HG03135 (cell line): ENCODE data around the gene ABCB9.
"Not testable (repeated sequence)": the region's sequence is repeated elsewhere in the genome, so short reads cannot be mapped to it uniquely, and the experiment has no call there.

Experiments used
- ATAC-seq: cut with Tn5 transposase; IDR thresholded peaks from one replicate; pipeline ENCODE4 v1.9.1; 2021; ENCODE audit warnings: mild to moderate bottlenecking, moderate library complexity; ENCODE audit not compliant: unreplicated experiment

The ABCB9 gene

DNA sequence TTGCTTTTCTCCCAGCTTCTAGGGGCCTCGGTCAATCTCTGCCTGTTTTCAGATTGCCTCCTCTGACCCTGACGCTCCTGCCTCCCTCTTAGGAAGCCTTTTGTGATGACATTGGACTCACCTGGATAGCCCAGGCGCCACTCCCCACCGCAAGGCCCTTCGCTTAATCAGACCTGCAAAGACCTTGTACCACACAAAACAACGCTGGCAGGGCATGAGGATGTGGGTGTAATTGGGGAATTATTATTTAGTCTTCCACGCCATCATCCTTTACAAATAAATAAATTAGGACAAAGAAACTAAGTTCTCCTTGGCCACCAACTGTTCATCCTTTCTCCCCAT is 62.6 kb downstream of the ABCB9 start:
- no peak for ATAC-seq

GRCh38 chr12:122902854-122903692 is 63.2 kb downstream of the ABCB9 start:
- no peak for ATAC-seq

- no peak for ATAC-seq
These were observed 66.4 kb downstream of the ABCB9 start for GRCh38 chr12:122899887-122900286.

DNA sequence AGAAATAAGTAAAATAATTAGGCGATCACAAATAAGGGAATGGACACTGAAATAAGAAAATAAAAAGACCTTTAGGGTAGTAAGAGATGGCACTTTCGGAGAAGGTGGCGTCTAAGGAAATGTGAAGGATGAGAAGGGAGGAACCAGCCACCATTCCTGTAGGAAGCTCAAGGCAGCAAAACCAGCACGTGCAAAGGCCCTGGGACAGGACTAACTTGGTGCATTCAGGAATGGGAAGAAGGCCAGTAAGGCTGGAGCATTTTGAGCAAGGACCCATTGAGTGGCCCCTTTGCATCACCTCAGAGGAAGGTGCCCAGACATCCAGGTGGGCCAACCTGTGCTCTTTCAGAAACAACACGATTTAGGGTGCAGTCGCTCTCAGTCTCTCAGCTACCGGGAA is 69.6 kb downstream of the ABCB9 start:
- no peak for ATAC-seq

GRCh38 chr12:122895704-122896636 is 70.3 kb downstream of the ABCB9 start, which contains the start of gene VPS37B:
Gene VPS37B, minus strand, starts transcription at chr12:122896124. Its CDS starts 62 bp downstream, at chr12:122896062.
- ATAC-seq: no peak

- ATAC-seq: no peak
These were observed 71.0 kb downstream of the ABCB9 start for GRCh38 chr12:122895320-122895703.

DNA sequence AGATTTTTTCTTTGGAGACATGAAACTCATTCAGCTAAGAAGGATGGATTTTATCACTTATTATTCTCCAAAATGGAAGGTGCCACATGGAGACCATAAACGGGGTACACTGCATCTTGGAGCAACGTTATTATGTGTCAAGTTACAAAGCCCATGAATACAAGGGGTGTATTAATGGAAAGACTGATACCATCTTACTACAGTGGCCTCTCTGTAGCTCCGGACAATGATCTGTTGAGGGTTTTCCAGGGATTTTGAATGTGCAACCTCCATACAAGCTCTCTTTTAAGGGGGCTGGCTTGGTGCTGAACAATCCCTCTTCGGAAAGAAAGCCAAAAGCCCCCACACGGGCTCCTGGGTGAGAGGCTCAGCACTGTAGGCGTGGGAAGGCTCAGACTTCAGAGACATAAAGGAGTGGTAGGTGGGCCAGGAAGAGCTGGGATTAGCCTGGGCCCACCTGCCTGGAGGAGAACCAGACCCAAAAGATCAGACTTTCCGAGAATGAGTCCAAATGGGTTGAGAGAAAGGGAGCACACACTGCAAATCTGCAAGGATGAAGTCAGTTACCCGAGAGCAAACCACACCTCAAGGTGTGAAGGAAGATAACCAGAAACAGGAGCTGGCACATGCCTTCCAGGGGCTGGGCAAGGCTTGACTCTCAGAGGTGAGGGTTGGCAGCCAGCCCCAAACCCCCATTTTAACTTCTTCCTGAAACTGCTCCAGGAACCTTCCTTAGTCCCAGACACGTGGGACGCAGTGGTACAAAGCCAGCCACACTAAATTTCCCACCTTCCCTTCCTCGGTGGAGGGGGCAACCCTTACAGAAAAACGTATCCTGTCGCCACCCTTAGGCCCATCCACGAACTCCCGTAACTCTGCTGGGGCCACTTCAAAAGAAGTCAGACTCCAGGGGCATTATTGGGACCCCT is 71.8 kb downstream of the ABCB9 start:
- no peak for ATAC-seq

- no peak for ATAC-seq
These were observed 72.8 kb downstream of the ABCB9 start for GRCh38 chr12:122893208-122894153.

GRCh38 chr12:122892724-122893123 is 73.5 kb downstream of the ABCB9 start:
- not testable (repeated sequence) for ATAC-seq

DNA sequence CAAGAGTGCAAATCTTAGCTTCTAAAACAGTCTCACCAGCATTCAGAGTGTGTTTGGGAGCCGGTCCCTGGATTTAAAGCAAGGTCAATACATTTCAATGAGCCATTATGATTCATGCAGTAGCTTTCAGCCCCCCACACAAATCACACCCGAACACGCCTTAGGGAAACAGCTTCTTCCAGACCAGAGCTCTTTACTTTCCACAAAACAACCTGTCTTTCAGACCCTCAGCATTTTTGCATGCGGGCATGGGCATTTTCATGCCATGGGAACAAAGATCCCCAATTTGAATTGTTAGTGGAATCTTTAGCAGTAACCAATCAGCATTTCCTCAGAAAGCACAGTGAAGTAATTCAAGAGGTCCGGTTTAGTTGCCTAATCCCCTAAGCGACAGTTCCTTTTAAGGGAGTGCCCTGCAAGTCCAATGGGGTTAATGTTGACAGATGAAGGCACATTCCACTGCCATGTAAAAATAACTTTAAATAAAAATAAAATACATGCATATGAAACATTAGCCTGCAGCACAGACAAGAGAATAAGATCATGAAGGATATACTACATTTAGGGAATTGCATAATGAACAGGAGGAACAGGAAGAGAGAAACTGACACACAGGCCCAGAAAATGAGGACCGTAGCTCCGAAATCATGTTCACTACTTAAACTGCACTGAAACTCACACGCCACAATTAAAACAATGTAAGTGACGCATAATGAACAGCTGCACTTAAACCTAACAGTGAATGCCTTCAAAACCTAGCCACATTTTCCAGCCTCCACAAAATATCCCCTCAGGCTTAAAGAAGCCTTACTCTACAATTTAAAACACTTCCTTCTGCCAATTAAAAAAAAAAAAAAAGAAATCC is 74.4 kb downstream of the ABCB9 start:
- no peak for ATAC-seq

DNA sequence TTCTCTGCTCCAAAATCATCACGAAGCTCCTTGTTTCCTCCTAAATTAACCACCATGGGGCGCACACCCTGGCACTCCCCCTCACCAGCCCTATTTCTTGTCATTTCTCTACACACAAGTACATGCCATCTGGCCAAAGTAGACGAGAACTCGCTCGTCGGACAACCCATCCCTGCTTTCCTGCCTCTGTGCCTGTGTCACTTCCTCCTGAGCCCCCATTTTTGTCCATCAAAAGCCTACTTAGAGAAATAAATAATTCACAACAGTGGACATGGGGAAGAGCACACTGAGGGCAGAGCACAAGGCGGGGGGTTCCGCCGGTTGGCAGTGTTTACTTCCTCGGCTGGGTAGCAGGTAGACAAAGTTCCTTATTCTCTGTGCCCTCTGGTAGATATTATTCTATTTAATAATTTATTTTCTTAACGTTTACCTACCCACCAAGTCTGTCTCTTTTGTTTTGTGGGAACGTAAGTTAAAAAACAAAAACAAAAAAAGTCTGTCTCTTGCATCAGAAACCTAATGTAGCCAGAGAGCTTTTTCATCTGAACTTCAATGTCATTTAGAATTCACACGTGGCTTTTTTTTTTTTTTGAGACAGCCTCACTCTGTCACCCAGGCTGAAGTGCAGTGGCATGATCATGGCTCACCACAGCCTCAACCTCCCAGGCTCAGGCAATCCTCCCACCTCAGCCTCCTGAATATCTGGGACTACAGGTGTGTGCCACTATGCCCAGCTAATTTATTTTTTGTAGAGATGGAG is 76.3 kb downstream of the ABCB9 start:
- no peak for ATAC-seq

- ATAC-seq: peak; percentile 46
These were observed 78.0 kb downstream of the ABCB9 start for GRCh38 chr12:122888232-122888752.

DNA sequence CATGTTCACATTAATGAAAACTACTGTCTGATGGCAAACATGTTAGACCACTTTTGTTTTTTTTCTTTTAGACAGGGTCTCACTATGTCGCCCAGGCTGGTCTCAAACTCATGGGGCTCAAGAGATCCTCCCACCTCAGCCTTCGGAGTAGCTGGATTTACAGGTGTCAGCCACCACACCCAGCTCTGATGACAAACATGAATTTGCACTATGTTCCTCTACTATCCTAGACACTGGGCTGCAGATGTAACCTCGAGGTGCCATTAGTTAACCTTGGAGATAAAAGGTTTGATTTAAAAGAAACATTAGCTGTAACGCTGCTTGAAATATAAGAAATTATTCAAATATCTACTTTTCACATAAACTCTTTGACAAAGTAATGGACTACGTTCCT is 78.4 kb downstream of the ABCB9 start:
- ATAC-seq: peak; percentile 27

DNA sequence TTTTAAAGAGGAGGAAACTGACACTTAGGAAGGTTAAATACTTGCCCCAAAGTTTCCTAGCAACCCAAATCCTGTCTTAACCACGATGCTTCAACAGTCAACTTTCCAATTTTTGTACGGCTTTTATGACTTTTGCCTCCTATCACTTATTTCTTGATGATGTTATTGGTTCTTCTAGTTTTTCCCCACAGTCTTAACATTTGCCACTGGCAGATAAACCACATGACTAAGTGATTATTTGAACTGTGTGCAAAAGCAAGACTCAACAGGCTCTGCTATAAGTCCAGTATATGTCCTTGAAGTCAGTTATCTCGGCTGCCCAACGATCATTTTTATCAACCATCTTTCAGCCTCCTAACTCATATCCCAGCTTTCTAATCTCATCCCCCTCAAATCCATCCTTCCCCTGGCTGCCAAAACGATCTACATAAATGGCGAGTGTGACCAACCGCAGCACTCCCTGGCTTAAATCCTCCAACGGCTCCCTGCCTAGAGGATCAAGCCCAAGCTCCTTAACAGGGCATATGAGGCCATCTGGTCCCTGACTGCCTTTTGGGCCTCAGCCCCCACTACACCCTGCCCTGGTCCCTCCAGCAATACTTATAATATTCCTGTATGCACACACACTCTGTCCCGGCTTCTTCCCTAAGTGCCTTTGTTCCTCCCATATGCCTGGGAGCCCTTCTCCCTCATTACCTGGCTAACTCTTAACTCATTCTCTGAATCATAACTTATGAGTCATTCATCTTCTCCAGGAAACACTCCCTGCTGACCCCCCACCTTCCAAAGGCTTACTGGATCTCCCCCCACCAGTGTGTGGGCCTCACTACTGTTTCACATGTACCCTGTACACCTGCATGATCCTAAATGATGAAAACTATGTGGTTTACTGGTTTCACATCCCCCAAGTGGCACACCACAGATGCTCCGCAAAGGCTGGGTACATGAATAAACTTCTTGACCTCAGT is 79.1 kb downstream of the ABCB9 start:
- ATAC-seq: peak; percentile 63

GRCh38 chr12:122886161-122886560 is 80.1 kb downstream of the ABCB9 start:
- ATAC-seq: no peak

- no peak for ATAC-seq
These were observed 81.4 kb downstream of the ABCB9 start for GRCh38 chr12:122884860-122885259.
